Right lobe of liver (tissue), 4 donors: ENCODE data around the gene ZNF584.

Source experiments
- POLR2A ChIP-seq: fragments of 450-650 bp; IDR thresholded peaks from one replicate; pipeline ENCODE4 v1.6.1; 2017; ENCODE audit warnings: antibody characterized with exemption, mild to moderate bottlenecking
- TF ChIP-seq, protein P1 (sequence below), 4 donors: fragments of 200-600 bp in 3 of 4; fragments of 450-650 bp in 1 of 4; IDR thresholded peaks; one replicate each; pipeline versions ENCODE4 v1.5.1 to v1.8.0; 2016 to 2022; ENCODE audit warnings: antibody characterized with exemption in 4 of 4, mild to moderate bottlenecking in 2 of 4
- donor health status: DM: no; HTN: no; CAD: no.
- donor health status: DM: no; HTN: no; CAD: no.
- donor health status: DM: no; HTN: yes; CAD: no.

DNA sequence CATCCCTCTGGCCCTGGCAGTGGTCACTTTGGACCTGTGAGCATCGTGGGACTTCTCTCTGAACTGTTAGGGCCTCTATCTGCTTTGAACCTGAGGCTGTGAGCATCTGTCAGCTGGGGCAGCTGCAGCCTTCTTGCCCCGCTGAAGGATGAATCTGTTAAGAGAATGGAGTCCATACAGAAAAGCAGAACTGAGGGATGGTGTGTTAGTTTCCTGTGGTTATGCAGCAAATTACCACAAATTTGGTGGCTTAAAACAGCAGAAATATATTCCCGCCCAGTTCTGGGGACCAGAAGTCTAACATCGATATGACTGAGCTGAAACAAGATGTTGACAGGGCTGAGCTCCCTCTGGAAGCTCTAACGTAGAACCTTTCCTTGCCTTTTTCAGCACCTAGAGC, 44.3 kb upstream of the ZNF584 start:
- TF ChIP-seq POLR2A = no peak
- TF ChIP-seq, protein P1, sequence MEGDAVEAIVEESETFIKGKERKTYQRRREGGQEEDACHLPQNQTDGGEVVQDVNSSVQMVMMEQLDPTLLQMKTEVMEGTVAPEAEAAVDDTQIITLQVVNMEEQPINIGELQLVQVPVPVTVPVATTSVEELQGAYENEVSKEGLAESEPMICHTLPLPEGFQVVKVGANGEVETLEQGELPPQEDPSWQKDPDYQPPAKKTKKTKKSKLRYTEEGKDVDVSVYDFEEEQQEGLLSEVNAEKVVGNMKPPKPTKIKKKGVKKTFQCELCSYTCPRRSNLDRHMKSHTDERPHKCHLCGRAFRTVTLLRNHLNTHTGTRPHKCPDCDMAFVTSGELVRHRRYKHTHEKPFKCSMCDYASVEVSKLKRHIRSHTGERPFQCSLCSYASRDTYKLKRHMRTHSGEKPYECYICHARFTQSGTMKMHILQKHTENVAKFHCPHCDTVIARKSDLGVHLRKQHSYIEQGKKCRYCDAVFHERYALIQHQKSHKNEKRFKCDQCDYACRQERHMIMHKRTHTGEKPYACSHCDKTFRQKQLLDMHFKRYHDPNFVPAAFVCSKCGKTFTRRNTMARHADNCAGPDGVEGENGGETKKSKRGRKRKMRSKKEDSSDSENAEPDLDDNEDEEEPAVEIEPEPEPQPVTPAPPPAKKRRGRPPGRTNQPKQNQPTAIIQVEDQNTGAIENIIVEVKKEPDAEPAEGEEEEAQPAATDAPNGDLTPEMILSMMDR (IDR thresholded peaks at IDR 0.05) = no peak
